OCI-LY1 (cell line): ENCODE results near the gene NHSL2.

Experiments
- H2AFZ ChIP-seq: fragments of 200-600 bp; sonication (generic), shearing (Covaris generic); 2 replicates; pipeline ENCODE4 v1.6.0; 2014; ENCODE audit warnings: antibody characterized with exemption, mild to moderate bottlenecking, low read length
- H3F3A ChIP-seq: fragments of 200-600 bp; sonication (generic), shearing (Covaris generic); 2 replicates; pipeline ENCODE4 v1.6.0; 2014; ENCODE audit warnings: mild to moderate bottlenecking, antibody characterized with exemption, low read length, moderate library complexity; ENCODE audit not compliant: insufficient read depth
- H3K27ac ChIP-seq: fragments of 200-600 bp; sonication (generic); 2 replicates; pipeline ENCODE4 v1.5.1; 2014; ENCODE audit warnings: low read length, mixed run types, mild to moderate bottlenecking, low read depth; ENCODE audit not compliant: poor library complexity, severe bottlenecking
- H3K27me3 ChIP-seq: fragments of 200-600 bp; sonication (generic); 2 replicates; pipeline ENCODE4 v1.6.0; 2014; ENCODE audit warnings: antibody characterized with exemption, mild to moderate bottlenecking, low read length, moderate library complexity; ENCODE audit not compliant: insufficient read depth
- H3K36me3 ChIP-seq: fragments of 200-600 bp; sonication (generic); 2 replicates; pipeline ENCODE4 v1.6.1; 2014; ENCODE audit warnings: mild to moderate bottlenecking, antibody characterized with exemption, low read length, moderate library complexity, mixed read lengths; ENCODE audit not compliant: insufficient read depth
- H3K4me1 ChIP-seq: fragments of 200-600 bp; sonication (generic); 2 replicates; pipeline ENCODE4 v1.5.1; 2014; ENCODE audit warnings: mild to moderate bottlenecking, low read length, moderate library complexity; ENCODE audit not compliant: insufficient read depth, severe bottlenecking
- H3K4me2 ChIP-seq: fragments of 200-600 bp; sonication (generic), shearing (Covaris generic); 2 replicates; pipeline ENCODE4 v1.6.1; 2014; ENCODE audit warnings: low read length
- H3K4me3 ChIP-seq: fragments of 200-600 bp; sonication (generic); 2 replicates; pipeline ENCODE4 v1.5.1; 2014; ENCODE audit warnings: low read length, low read depth, mild to moderate bottlenecking, mixed read lengths; ENCODE audit not compliant: poor library complexity, severe bottlenecking
- H3K79me2 ChIP-seq: fragments of 200-600 bp; shearing (Covaris generic); 2 replicates; pipeline ENCODE4 v1.6.1; 2016; ENCODE audit warnings: mixed run types, low read length, mixed read lengths; ENCODE audit not compliant: insufficient read depth
- H3K9ac ChIP-seq: fragments of 200-600 bp; sonication (generic), shearing (Covaris generic); 2 replicates; pipeline ENCODE4 v1.6.1; 2014; ENCODE audit warnings: mild to moderate bottlenecking, low read length, mixed read lengths
- H3K9me2 ChIP-seq: fragments of 200-600 bp; sonication (generic), shearing (Covaris generic); 2 replicates; pipeline ENCODE4 v1.6.1; 2014; ENCODE audit warnings: low read depth, mild to moderate bottlenecking, low read length, mixed read lengths
- H3K9me3 ChIP-seq: fragments of 200-600 bp; shearing (Covaris generic); 2 replicates; pipeline ENCODE4 v1.6.1; 2014; ENCODE audit warnings: low read length, mixed read lengths
- H4K20me1 ChIP-seq: fragments of 200-600 bp; sonication (generic), shearing (Covaris generic); 2 replicates; pipeline ENCODE4 v1.6.0; 2016; ENCODE audit warnings: mild to moderate bottlenecking, low read length; ENCODE audit not compliant: insufficient read depth
- EZH2 ChIP-seq: fragments of 200-600 bp; sonication (generic), shearing (Covaris generic); IDR thresholded peaks from 2 replicates; pipeline ENCODE4 v1.8.0; 2017; ENCODE audit warnings: borderline replicate concordance, mixed run types, mild to moderate bottlenecking, antibody characterized with exemption, low read length, moderate library complexity, mixed read lengths
- TF ChIP-seq, protein P1 (sequence below): fragments of 200-600 bp; sonication (generic), shearing (Covaris generic); IDR thresholded peaks from 2 replicates; pipeline ENCODE4 v1.5.1; 2017; ENCODE audit warnings: mild to moderate bottlenecking, antibody characterized with exemption, low read length, moderate library complexity, mixed read lengths

Gene NHSL2

GRCh38 chrX:72027024-72027913, 116.6 kb downstream of the NHSL2 start:
- Histone ChIP-seq H3F3A (no peaks in the 10 kb centered on the region), H3K36me3 (no peaks in the 10 kb centered on the region), H2AFZ (no peak overlapping the region), H3K9ac (no peak overlapping the region), H3K4me3 (no peak overlapping the region), H3K27me3 (no peaks in the 10 kb centered on the region), H3K4me2 (no peak overlapping the region), H4K20me1 (no peaks in the 10 kb centered on the region), H3K27ac (no peak overlapping the region), H3K9me2 (no peaks in the 10 kb centered on the region), H3K79me2 (no peaks in the 10 kb centered on the region), H3K9me3 (no peaks in the 10 kb centered on the region), H3K4me1 (no peaks in the 10 kb centered on the region)
- TF ChIP-seq, protein P1, sequence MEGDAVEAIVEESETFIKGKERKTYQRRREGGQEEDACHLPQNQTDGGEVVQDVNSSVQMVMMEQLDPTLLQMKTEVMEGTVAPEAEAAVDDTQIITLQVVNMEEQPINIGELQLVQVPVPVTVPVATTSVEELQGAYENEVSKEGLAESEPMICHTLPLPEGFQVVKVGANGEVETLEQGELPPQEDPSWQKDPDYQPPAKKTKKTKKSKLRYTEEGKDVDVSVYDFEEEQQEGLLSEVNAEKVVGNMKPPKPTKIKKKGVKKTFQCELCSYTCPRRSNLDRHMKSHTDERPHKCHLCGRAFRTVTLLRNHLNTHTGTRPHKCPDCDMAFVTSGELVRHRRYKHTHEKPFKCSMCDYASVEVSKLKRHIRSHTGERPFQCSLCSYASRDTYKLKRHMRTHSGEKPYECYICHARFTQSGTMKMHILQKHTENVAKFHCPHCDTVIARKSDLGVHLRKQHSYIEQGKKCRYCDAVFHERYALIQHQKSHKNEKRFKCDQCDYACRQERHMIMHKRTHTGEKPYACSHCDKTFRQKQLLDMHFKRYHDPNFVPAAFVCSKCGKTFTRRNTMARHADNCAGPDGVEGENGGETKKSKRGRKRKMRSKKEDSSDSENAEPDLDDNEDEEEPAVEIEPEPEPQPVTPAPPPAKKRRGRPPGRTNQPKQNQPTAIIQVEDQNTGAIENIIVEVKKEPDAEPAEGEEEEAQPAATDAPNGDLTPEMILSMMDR: no peak
- TF ChIP-seq EZH2: no peak

- H4K20me1 ChIP-seq: no peaks in the 10 kb centered on the region
- no peaks in the 10 kb centered on the region for H3K4me1 ChIP-seq
- H3K27ac ChIP-seq: no peak overlapping the region
- no peaks in the 10 kb centered on the region for H3F3A ChIP-seq
- H3K36me3 ChIP-seq: no peaks in the 10 kb centered on the region
- no peaks in the 10 kb centered on the region for H3K79me2 ChIP-seq
- no peak overlapping the region for H2AFZ ChIP-seq
- no peaks in the 10 kb centered on the region for H3K9me2 ChIP-seq
- no peaks in the 10 kb centered on the region for H3K9me3 ChIP-seq
- no peak overlapping the region for H3K9ac ChIP-seq
- no peak for TF ChIP-seq EZH2
- TF ChIP-seq, protein P1: no peak
- no peak overlapping the region for H3K4me2 ChIP-seq
- H3K27me3 ChIP-seq: no peaks in the 10 kb centered on the region
- no peak overlapping the region for H3K4me3 ChIP-seq
These were observed 117.3 kb downstream of the NHSL2 start for GRCh38 chrX:72027914-72028307.

DNA sequence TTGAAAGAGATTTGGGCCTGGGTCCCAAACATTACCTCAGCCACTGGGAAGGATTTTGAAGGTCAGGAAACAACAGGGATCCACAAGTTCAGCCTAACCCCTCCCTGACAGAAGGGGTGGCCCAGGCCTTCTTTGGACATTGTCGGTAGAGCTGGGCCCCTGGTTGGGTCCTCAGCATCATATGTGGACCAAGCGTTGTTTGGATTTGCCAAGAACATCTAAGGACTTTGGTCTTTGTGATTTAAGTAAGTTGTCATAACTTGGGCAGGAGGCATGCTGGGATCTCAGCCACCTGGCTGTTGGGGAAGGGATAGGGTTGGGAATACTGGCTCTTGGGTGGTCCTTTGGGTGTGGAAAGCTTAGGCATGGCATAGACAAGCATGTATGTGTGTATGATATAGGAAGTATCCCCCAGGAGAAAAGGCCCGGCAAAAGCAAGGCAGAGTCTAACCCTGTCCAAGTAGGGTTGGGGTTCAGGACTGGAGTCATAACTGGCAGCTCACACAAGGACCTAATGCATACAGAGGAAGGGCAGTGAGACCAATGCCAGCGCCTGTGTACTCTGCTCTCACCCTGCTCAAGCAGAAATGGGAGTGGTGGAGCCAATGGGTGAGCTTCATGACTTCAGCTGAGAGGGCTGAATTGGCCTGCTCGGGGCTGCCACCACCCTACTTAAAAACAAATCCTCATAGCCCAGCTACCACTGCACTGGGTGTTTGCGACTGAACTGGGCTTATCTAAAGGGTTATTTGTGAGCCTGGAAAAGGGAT, 118.2 kb downstream of the NHSL2 start:
- no peak overlapping the region for H3K9ac ChIP-seq

More for the DNA sequence above, 118.2 kb downstream of the NHSL2 start:
- H3K27me3 ChIP-seq: no peaks in the 10 kb centered on the region
- TF ChIP-seq, protein P1: no peak
- TF ChIP-seq EZH2: no peak
- no peaks in the 10 kb centered on the region for H3K4me1 ChIP-seq
- no peak overlapping the region for H3K27ac ChIP-seq
- H3K9me3 ChIP-seq: no peaks in the 10 kb centered on the region
- H3F3A ChIP-seq: no peaks in the 10 kb centered on the region
- H3K79me2 ChIP-seq: no peaks in the 10 kb centered on the region
- H2AFZ ChIP-seq: no peak overlapping the region
- no peaks in the 10 kb centered on the region for H4K20me1 ChIP-seq
- no peak overlapping the region for H3K4me3 ChIP-seq
- H3K36me3 ChIP-seq: no peaks in the 10 kb centered on the region
- H3K9me2 ChIP-seq: no peaks in the 10 kb centered on the region
- no peak overlapping the region for H3K4me2 ChIP-seq
